GM19467 (cell line): ENCODE results near the gene ZNF680.
"Not testable (repeated sequence)": the region's sequence is repeated elsewhere in the genome, so short reads cannot be mapped to it uniquely, and the experiment has no call there.

Experiments used
- ATAC-seq: cut with Tn5 transposase; IDR thresholded peaks from one replicate; pipeline ENCODE4 v1.9.1; 2021; ENCODE audit warnings: mild to moderate bottlenecking, moderate library complexity; ENCODE audit not compliant: unreplicated experiment

The ZNF680 gene

DNA sequence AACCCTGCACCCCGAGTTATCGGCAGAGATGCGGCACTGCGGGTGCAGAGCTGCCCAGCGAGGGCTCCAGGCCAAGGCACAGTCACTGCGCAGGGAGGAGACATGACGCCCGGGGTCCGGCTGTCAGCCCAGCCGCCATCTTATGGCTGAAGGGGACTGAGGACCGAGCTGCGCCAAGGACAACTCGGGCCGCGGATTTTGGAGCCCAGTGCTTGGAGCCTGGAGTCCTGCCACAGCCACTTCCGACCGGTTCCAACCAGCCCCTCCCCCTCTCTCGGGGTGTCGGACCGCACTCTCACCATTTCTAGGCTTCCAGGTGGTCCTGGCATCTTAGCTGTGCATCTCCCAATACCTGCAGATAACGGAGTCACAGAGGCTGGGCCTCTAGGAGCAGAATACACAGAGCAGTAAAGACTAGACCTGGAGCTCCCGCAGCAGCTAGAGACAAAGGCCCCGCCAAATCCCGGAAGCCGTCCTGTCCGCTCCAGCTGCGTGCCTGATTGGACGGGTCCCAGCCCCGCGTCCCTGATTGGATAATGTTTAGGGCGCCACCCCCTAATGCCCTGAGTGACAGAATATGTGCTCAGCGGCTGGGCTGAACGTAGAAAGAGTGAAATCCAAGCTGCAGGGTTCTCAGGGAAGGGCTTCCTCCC, at the start of gene ZNF680:
Gene ZNF680 (minus strand): TSS at position 446 of the 653 bp plus-strand sequence. CDS start 117 bp downstream, at position 329.
- ATAC-seq: peak; percentile 100

DNA sequence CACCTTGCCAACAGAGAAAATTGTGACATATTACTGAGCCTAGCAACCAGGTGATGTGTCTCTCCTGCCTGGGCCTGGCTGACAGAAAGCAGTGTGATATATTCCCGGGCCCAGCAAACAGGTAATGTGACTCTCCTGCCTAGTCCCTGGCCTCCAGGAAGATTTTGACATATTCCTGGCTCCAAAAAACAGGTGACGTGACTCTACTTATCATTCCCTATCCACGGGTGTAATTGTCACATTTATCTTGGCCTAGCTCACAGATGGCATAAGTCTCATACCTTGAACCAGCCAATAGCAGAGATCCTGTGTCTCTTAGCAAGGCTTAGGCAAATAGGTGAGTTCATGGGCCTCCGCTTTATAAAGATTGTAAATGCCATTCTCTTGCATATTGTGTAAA, 49.6 kb upstream of the ZNF680 start:
- ATAC-seq: no peak

DNA sequence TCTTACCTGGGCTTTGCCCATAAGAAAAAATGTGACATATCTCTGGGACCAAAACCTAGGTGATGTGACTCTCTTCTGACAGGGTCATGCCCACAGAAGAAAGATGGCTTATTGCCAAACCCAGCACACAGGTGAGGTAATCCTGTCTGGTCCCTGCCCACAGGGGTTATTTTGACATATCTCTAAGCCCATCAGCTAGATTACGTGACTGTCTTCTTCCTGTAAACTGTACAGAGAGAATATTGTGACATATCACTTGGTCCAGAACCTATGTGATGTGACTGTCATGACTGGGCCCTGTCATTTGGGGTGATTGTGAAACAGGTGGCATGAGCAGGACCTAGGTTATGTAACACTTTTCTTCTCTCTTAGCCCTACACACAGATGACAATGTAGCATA, 48.8 kb upstream of the ZNF680 start:
- ATAC-seq: no peak

DNA sequence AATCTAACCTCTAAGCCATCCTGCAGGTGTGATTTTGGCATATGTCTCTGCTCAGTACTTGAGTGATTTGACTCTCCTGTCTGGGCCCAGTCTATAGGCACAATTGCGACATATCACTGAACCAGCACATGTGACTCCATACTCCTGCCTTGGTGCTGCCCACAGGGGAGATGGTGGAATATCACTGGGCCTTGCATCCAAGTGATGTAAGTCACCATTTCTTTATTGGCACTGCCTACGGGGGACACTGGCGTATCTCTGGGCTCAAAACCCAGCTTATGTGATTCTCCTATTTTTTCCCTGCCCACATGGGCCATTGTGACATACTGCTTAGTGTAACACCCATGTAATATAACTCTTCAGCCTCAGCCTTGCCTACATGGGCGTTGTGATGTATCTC, 48.1 kb upstream of the ZNF680 start:
- ATAC-seq: no peak

DNA sequence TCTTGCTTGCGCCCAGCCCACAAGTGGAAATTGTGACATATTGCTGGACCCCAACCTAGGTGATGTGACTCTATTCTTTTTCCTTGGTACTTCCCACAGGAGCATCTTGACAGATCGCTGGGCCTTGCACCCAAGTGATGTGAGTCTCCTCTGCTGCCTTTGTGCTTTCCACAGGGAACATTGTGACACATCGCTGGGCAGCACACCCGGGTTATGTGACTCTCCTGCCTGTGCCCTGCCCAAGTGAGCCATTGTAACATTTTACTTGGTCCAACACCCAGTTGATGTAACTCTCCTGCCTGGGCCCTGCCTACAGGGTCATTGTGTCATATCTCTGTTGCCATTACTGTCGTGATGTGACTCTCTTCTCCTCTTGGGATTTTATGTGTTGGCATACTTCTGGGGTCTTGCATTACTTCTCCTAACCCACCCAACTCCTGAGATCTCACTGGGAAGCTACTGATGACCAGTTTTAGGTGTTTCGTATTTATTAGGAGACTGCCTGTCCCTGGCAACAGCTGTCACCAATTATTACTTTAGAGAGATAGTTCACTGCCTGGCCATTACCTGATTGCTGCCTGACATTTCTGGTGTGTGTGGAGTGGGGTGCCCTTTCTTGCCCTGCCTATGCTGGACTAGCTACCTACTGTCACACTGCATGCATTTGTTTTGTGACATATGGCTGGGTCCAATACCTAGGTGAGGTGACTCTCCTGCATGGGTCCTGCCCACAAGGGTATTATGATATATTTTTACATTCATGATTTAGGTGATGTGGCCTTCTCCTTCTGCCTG, 45.4 kb upstream of the ZNF680 start:
- no peak for ATAC-seq

DNA sequence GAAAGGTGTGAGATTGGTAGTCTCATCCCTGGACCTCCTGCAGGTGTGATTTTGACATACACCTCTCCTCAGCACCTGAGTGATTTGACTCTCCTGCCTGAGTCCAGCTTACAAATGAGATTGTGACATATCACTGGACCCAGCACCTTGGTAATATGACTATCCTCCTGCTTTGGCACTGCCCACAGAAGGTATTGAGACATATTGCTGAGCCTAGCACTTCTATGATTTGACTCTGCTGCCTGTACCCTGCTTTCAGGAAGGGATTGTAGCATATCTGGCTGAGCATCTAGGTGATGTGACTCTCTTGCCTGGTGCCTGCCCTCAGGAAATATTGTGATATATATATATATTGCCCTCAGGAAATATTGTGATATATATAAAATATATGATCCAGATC, 43.5 kb upstream of the ZNF680 start:
- no peak for ATAC-seq

DNA sequence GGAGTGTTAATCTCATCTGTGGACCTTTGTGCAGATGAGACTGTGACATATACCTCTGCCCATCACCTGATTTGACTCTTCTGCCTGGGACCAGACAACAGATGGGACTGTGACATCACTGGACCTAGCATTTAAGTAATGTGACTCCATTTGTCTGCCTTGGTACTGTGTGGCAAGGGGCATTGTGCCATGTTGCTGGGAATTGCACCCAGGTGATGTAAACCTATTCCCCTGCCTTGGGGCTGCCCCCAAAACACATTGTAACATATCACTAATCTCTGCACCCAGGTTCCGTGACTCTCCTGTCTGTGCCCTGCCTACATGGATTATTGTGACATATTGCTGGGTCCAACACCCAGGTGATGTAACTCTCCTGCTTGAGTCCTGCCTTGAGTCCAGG, 40.4 kb upstream of the ZNF680 start:
- no peak for ATAC-seq

DNA sequence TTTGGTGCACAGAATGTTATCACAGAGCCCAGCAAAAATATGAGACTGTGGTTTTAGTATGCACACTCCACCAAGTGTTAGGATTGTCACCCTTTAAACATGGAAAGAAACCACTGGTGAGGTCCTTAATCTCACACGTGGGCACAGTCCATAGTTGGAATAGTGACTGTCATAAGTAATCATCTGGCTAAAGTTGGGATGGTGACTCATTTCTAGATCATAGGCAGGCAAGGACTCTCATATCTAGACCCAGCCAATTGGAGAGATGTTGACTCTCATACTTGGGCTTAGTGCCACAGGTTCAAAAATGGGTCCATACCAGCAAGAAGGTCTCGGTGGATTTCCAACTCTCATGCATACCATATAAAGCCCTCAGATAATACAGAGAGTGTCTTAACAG, 39.6 kb upstream of the ZNF680 start:
- ATAC-seq: no peak

DNA sequence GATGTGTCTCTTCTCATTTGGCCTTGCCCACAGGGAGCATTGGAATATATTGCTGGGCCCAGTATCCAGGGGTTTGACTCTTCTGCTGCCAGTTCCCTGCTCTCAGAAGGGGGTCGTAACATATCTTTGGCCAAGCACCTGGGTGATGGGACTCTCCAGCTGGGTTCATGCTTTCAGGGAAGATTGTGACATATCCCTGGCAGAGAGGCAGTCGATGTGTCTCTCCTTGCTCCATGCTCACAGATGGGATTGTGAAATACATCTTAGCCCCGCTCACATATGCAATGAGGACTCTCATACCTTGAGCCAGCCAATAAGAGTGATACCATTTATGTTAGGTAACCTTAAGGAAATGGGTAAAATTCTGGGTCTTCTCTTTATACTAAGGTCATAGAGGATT, 39.2 kb upstream of the ZNF680 start:
- no peak for ATAC-seq

DNA sequence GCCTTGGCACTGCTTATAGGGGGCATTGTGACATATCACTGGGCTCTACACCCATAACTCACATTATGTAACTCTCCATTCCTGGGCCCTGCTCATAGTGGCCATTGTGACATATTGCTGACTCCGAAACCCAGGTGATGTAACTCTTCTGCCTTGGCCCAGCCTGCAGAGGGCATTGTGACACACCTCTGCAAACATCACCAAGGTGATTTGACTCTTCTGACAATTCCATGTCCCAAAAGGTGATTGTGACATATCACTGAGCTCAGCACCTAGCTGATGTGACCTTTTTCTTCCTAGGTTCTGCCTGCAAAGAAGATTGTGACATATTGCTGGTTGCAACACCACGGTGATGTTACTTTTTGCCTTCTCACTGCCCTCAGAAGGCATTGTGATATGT, 36.5 kb upstream of the ZNF680 start:
- ATAC-seq: no peak

DNA sequence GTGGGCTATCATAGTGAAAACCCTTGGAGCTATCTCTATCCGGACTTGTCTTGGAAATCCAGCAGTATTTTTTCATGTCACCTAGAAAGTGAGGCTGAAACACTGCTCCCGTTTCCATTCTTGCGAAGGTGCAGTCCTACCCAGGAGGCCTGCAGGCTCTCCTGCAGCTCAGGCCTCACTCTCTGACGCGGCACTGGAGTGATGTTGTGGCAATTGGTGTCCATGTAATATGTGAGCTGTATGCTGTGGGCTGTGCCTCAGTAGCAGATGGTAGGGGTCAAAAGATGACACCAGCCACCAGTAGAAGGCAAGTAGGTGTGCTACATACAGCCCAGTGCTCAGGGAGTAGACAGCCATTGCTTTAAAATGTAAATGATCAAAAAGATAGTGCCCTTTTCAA, 28.1 kb upstream of the ZNF680 start:
- no peak for ATAC-seq

DNA sequence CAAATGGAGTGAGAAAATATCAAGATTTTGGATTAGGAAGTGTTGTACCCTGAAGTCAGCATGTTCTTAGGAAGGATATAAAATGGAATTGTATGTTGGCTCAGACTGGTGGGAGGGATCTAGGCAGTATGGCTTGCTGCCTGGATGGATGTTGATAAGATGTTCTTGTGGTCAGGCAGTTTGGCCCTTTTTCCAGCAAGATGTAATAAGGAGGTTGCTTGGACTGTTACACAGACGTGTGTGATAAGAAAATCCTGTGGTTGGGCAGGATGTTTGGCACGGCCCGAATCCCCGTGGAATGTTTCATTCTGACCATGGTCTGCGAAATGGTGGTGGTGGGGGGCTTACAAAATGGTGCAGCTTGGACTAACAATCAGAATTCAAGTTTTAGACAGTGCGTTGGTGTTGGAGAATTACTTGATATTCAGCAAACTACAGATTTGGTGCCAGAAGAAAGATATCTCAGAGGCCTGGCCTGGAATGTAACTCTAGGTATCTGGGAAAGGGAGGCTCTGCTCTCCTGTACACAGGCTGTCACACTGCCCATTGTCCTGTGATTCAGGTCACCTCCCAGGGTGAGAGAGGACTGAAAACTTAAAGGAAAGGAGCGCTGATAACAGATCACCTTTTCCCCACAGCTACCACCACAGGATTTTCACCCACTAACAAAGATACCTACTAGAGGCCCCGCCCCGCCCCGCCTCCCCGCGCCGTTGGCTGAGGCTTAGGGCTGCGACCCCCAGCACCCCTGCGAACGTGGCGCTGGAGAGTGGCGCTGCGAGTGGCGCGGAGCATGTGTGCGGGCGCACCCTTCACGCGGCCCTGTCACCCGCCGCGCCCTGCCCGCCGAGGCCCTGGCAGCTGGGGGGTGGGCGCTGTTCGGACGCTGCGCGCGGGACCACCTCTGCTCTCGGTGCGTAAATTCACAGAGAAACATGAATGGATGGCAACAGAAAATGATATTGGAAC, 19.3 kb upstream of the ZNF680 start:
- ATAC-seq: no peak

DNA sequence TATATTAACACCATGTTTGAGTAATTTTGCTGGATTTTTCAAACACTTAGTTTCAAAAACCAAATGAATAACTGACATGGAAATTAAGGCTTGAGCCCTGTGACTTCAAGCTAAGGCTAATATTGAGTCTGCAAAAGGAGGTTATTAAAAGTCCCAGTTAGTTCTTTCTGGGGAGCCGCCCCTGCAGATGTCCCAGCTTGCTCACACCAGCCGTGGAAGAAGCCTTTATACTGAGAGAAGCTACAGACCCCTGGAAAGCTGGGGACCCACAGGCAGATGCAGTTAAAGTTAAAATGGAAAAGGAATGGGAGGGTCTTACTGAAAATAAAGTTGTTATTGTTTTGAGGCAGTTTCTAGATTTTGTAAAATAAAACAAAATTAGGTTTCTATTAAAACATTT, 18.5 kb upstream of the ZNF680 start:
- no peak for ATAC-seq

DNA sequence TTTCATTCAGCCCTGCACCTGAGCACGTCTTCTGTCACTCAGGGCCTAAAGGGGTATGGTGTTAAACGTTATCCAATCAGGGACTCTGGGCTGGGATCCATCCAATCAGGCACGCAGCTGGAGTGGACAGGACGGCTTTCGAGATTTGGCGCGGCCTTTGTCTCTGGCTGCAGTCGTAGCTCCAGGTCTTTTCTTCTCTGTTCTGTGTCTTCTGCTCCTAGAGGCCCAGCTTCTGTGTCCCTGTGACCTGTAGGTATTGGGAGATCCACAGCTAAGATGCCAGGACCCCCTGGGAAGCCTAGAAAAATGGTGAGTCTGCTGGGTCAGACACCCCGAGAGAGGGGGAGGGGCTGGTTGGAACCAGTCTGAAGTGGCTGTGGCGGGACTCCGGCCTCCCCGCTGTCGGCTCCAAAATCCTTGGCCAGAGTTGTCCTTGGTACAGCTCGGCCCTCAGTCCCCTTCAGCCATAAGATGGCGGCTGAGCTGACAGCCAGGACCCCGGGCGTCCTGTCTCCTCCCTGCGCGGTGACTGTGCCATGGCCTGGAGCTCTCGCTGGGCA, 11.7 kb upstream of the ZNF680 start:
- no peak for ATAC-seq

DNA sequence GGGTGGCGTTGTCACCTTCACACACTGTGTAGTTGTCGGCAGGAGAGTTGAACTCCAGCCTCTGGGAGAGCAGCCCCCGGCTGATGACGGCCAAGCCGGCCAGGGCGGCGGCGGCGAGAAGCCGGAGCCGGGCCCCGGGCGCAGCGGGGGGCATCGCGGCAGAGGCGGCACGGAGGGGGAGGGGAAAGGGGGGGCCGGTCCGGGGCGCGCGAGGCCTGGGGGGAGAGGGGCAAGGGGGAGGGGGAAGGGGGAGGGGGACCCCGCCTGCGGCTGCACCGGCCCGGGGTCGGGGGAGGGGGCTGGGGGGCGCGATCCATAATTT, 7.4 kb upstream of the ZNF680 start:
- not testable (repeated sequence) for ATAC-seq

DNA sequence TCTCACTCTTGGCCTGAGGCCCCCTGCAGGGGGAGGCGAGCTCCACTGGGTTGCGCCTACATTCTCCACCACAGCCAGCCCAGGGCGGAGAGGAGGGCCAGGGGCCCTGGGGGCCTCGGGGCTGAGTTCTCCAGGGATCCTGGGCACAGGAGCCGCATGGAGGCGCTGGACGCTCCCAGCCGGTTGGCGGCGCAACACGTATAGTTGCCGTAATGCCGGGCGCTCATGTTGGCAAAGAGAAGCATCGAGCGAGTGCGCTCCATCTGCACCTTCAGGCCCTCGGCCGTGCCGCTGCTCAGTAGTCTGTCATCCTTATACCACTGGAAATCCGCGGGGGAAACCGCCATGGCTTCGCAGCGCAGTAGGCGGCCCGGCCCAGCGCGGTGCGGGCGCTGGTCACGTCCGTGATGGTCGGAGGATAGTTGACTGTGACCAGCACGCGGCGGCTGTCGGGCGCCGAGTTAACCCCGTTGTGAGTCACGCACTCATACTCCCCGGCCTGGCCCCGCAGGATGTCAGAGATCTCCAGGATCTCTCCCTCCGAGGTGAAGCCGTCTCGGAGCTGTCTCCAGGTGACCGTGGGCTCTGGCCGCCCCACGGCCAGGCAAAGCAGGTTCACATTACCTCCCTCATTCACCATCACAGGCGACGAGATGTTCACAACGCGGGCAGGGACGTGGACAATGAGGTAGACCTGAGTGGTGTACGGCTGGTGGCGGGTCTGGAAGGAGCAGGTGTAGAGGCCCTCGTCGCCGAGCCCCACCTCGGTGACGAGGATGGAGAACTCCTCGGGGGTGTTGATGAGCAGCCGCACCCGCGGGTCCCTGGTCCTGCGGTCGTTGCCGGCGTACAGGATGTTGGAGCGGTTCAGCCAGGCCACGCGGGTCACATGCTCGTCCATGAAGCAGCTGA, 6.8 kb upstream of the ZNF680 start:
- not testable (repeated sequence) for ATAC-seq

DNA sequence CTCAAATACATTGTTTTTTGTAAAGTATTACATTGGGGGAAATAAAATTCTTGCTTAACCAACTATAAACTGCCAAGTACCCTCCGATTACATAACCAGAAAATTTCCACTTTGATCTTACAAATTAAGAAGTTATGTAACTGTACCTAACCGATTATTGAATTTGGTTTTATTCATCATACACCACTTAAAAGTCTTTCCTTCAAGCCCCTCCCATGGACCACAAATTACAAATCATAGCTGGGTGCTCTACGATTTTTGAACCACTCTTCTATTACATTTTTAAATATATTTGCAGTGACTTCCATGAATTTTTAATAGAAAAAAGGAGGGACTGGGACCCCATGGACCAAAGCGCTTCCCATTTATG, 630 bp downstream of the ZNF680 start:
- ATAC-seq: no peak

DNA sequence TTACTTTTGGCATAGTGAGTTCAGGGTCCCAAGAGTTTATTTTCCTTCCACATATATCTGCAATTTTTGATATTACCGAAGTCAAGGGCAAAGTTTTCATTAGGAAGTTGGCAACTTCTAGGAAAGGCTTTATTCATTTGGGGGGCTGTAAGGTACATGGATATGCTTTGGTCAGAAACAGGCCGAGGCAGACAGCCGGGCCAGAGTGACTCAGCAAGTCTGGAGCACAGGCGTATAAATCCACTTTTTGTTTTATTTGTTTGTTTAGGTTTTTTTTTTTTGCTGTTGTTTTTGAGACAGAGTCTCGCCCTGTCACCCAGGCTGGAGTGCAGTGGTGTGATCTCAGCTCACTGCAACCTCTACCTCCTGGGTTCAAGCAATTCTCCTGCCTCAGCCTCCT, 3.7 kb downstream of the ZNF680 start:
- ATAC-seq: no peak

DNA sequence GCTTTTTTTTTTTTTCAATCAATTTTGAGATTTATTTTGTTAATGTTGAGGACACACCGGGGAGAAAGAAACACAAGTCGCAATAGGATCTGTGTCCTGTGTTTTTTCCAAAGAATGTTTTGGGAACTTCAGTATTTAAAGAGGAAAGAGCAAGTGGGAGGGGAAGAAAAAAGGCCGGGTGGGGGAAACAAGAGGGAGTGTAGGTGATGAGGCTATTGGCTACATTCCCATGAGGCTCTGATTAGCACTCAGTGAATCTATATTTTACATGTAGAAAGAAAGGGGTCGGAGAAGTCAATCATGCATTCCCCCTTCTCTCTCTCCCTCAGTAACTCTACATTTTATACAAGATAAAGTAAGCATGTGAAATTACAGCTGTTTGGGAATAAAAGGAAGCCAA, 4.1 kb downstream of the ZNF680 start:
- no peak for ATAC-seq

DNA sequence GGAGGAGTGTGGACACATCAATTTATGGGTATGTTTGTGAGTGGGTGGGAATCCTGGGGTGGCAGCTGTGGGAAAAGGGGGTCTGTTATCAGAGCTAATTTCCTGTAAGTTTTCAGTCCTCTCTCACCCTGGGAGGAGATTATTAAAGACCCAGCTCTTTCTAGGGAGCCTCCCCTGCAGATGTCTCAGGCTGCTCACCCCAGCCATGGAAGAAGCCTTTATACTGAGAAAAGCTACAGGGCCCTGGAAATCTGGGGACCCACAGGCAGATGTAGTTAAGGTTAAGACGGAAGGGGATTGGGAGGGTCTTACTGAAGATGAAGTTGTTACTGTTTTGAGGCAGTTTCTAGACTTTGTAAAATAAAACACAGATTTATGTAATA, 4.6 kb downstream of the ZNF680 start:
- no peak for ATAC-seq
